Measurements from ENCODE around the gene EXT2.

The EXT2 gene

DNA sequence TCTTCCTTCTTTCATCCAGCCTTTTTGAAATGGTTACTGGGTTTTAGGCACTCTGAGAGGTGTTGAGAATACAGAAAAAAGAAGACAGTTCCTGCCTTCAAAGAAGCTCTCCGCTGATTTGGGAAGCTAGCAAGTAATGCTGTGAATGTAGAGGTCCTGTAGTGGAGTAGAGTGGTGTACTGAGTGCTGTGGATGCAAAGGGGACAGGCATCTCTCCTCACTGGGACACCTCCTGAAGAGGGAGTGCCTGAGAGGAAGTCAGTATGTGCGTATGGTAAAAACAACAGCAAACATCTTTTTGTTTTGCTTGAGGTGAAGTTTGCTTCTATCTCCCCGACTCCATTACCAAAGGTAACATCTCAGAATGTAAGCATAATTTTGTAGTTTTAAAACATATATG lies 77.5 kb downstream of the EXT2 start:
- no peak for DNase-seq

DNA sequence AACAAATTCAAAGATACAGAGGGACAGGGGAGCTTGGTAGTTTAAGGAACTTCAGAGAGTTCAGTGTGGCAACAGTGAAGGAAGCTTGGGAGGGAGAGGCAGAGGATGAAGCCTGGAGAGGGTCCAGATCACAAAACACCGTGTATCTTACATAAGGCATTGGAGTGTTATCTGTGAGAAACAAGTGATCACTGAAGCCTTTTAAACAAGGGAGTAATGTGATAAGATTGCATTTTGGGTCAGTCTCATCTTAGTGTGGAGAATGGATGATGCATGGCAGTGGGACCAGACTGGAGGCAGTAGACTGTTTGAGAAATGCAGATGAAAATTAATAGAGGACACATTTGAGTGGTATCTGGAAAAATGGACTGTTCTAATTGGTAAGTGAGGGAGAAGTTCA lies 79.4 kb downstream of the EXT2 start:
- DNase-seq, result no peak

DNA sequence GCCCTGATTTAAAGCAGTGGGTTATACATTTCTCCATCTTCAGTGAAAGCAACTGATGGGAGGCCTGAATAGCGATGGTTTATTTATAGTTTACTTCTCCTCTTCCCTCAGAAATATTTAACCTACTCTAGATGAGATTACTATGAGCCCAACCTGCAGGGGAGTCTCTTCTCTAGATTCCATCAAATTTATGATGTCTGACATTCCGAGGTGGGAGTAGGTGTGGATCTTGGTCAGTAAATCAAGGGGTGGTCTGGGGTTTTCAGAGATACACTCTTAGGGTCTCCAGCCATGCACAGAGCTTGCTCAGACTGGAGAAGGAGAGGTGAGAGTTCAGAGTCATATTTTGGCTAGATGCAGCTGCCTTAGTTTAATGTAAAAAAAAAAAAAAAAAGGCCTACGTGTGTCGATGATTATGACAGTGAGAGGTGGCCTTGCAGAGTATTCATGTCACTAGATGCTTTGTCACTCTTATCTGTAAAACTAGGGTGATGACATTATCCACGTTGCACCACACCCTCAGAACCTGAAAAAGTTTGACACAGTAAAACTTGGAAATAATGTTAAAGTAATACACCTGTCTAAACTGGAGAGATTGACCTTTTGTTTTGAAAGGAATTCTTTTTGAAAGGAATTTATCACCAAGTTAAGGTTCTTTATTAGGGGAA lies 81.2 kb downstream of the EXT2 start:
- no peak for DNase-seq

DNA sequence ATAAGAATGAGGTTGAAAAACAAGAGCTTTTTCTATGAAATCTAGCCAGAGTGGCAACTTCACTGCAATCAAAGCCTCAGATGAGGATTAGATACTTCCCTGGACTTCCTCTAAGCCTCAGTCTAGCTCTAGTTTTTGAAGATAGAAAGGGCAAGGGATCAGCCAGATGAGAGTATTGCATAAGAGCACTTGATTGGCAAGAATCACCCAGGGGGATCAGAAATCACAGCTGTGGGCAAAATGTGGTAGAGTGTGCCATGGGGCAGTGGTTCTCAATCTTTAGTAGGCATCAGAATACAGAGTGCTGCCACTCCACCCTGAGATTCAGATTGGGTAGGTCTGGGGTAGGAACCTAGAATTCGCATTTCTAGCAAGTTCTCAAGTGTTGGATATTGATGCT lies 82.4 kb downstream of the EXT2 start:
- DNase-seq, result no peak

DNA sequence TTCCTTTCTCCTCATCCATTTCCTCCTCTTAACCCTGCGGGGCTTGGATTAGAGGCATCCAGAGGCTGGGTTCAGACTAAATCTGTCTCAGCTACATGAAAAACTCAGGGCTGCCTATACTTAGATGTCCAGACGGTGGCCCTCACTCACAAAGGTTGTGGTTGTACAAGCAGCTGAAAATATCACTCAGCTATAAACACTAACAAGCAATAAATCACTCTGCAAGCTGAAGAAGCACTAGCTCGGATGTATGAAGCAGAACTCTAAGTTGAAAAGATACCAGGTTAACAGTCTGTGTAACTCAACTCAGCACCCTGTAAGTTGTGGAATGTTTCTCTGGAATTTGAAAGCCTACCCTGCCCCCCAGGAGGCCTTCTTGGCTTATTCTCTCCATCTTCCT lies 82.9 kb downstream of the EXT2 start:
- DNase-seq, result no peak

DNA sequence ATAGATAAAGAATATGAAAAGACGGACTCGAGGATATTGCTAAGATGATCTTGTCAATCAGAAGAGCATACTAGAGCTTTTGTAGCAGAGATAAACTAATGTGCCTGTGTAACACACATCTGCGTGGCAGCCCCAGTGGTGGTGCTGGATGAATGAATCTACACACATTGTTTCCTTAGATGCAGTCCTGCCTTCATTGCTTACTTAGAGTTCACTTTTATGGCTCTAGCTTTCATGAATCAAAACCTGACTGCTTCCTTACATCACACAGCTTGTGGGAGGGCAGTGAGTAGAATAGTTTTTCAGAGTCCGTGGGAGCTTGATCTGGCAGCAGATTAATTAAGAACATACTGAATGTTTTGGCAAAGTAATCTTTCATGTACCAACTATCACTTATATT lies 83.7 kb downstream of the EXT2 start:
- no peak for DNase-seq

DNA sequence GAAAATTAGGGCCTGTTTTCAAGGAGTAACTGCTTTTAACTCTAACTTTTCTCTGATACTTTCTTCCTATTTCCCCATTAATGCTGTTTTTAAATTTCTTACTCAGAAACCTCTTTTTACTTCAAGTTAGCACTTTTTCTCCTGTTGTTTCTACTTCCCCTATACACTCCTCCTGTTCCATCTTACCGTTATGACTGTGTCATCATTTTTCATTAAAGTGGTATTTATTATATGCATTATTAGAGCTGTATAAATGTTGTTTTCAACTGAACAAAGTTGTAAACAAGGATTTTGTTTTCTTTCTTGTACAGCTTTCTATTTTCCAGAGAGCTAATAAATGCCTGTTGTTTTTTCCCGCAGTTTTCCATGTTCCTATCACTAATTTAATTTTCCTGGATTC lies 84.6 kb downstream of the EXT2 start:
- DNase-seq, result no peak

DNA sequence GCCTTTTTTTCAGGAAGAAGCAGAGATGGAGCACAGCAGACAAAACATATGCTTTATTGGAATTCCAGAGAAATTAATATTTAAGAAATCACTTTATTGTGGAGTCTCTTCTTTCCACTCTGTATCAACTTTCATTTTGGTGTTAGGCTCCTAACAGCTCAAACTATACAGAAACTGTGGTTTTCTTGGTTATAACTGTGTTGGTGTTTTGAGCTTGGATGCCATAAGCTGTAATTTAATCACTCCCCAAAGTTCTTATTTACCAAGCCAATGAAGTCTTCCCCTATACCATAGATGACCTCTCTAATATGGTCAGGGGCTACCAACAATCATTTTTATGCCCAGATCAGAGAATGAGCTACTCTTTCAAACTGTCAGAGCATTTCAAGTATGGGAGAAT lies 90.0 kb downstream of the EXT2 start:
- no peak for DNase-seq

DNA sequence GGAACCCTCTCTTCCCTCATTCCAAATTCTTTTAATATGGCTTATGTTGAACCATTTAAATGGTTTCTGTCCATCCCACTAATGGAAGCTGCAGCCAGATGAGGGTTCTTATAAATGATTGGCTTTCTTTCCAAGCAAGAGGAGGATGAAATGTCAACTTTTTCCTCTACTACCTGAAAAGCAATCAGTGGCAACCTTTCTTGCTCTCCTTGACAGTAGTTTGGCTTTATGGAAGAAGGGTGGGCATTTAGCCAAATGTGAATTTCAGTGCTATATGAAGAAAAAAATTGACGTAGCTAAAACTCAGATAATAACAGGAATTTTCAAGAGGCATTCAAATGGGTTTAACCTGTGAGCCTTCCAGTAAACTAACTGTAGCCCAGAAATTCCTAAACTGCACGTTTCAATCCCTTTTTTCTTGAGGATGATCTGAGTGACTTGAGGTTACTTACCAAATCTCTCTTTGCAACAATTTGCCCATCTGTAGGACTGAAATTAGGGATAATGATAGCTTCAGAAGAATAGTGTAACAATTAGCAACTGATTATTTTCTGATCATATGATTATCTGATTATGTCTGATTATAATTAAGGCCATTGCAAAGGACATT lies 90.9 kb downstream of the EXT2 start:
- no peak for DNase-seq

DNA sequence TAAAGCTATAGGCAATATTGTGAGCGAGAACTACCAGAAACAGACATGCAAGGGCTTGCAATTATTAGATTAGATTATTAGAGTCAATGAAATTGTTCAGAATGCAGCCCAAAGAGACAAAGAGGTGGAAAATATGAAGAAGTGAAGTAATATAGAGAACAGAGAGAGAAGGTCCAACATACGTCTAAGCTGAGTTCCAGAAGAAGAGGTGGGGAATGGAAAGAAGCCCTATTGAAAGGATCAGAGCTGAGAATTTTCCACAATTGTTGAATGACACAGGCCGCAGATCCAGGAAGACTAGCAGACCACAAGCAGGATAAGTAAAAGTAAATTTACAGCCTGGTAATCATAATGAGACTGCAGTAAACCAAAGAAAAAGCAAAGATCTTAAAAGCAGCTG lies 93.2 kb downstream of the EXT2 start:
- no peak for DNase-seq

DNA sequence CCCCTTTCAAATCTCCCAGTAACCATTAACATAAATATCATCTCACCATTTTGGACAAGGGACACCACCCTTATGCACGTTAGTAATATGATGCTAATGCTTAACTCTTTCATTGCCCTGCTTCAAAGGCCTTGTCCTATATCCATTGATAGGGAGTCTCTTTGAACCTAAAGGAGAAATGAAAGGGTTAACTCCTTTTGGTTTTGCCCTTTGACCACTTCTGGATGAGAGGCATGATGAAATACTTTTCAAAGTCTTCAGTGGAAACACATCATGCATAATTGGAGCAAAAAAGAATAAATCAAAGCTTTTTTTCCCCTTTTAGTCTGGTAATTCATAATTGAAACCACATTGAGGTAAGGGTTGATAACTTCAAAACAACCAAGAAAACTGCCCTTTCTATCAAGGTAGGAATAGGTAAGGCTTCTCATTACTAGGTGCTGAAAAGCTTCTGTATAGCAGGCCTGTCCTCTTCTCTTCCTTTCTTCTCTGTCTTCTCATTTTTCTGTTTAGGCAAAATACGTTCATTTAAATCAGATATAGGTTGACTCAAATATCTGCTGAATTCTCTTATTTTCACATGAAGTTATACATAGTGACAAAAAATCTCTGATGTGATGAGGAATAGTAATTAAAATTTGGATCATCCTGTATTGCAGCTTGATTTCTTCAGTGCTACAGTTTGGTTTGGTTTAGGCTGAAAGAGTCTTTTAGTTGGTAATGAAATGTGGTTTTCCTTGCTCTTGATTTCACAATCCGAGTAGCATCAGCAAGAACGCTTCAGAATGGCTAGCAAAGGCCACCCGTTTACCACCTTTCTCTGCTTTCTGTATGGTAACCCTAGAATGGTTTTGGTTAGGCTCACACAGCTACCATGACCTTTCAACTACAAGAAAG lies 94.8 kb downstream of the EXT2 start:
- no peak for DNase-seq

DNA sequence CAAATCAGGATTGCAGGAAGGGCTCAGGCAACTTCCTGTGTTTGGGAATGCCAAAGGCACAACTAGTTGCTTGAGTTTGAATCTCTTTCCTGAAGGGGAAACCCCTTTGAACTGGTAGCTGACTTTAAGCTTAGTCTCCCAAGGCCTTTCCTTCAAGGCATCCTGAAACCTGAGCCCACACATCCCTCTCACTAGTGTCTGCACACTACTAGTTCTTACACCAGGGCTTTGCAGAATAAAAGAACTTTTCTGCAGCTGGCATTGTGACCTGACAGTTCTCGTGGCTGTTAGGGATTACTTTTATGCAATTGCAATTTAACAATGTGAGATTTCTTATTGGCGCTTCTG lies 95.4 kb downstream of the EXT2 start:
- no peak for DNase-seq

DNA sequence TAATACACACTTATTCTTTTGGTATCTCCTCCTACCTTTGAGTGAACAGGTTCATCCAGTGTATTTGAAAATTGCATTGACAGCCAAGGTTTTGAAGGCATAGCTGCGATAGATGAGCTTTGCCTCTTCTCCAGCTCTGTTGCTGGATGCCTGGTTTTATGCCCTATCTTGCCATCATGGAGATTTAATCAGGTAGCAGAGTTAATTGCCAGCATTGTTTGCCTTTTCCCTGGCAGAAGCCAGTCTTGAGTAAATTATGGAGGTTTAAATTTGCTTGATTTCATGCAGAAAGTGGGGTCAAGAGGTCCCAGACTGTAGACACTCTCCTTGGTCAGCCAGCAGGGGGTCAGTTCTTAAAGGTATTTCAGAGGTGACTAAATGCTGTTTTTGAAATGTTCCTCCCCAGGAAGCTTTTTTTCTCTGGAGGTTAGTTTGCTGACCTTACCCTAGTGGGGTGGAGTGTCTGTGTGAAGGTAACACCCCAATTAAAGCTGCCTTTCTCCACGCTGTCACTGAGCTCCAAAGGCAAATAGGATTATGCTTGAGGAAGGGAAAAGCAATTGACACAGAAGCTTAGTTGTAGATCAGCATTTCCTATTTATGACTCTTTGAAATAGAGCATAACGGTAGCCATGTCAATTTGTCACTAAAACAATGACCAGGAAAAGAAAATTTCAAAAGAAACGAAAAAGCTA lies 96.0 kb downstream of the EXT2 start:
- DNase-seq, result no peak

DNA sequence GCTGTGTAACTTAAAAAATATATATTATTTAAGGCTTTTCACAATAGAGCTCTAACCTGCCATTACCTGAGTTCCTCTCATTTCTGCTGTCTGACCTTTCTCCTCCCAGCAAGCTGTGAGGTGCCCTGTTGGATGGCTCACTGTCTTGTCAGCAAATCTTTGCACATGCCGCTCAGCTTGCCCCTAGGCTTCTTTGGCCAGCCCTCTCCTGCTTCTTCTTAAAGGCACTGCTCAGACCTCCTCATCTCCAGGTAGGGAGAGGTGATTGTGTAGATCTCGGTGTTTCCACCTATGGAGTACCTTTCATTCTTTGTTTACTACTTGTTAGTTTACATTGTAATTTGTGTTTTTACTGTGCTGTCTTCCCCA lies 96.5 kb downstream of the EXT2 start:
- DNase-seq, result no peak

DNA sequence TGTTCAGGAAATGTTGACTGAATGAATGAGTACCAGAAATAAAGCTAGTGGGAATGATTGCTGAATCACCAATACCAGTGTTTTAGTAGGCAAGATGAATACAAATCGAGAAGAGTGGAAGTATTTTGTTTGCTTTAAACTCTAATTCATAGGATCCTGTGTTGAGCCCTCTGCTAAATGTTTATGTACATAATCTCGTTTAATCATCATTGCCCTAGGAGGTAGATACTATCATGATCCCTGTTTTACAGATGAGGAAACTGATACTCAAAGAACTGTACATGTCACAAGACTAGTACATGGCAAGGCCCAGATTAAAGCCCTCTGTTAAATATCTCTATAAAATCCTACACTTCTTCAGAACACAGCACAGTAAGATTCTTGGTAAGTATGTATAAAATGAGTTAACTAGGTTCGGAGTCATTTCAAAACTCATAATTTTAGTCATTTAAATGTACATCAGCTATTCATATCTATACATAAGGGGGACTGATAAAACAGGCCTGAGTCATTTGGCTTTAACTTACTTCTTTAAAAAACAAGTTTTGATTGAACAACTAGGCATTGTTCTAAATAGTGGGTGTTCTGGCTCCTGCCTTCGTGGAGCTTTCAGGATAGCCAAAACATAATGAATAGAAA lies 97.1 kb downstream of the EXT2 start:
- DNase-seq, result no peak

DNA sequence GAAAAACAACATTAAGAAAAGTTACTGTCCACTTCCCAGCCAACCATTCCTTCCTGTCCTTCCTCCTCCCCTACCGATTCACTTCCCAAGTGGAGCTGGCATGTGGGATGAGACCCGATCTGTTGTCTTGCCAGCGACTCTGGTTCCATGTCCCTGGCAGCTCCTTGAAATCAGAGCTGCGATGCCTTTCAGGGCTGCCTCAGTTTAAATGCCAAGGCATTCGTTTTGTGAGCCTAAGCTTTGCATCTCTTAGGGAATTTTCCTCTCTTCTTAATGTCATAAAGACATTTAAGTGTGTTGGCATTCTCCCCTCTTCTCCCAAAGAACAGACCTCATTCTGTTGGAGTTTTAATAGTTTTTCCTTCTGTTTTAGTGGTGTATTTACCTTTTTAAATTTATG lies 98.4 kb downstream of the EXT2 start:
- no peak for DNase-seq

DNA sequence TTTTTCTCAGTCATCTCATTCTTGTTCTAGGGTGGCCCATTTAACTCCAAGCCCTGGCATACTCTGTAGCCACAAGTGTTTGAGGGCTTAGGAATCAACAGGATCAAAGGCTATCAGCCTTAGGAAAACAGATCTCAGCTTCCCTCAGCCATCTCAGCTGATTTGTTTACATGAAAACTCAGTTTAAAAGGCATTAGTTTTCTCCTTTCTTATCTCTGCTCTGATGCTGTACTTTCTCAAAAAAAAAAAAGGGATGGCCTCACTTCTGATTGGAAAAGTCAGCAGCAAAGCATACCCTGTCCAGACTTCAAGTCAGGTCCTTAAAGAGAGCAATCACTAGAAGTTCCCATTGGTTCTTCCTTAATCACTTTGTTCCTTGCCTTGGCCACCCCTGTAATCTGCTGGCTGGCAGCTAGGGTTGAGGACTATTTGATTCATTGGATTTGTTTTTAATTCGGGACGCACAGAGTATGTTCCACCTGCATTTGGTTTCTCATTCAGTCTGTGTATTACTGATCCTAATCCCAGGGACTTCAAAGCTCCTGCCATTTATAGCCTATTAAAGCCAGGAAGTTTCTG lies 102.8 kb downstream of the EXT2 start:
- DNase-seq, result no peak

DNA sequence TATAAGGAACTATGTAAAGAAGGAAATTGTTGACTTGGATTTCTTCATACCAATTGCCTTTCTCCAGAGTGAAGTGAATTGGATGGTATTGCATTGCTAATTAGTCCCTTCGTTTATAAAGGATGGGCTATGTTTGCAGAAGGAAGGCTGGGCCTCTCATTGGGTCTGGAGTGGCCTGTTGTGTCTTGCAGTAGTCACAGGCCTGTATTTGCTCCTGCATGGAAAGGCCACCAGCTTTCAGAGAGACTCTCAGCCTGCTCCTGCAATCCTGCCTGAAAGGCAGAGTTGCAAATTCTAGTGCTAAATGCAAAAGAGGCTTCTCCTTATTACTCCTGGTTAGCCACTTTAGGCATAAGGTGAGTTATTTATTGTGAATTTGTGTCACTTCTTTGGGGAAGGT lies 103.8 kb downstream of the EXT2 start:
- no peak for DNase-seq

DNA sequence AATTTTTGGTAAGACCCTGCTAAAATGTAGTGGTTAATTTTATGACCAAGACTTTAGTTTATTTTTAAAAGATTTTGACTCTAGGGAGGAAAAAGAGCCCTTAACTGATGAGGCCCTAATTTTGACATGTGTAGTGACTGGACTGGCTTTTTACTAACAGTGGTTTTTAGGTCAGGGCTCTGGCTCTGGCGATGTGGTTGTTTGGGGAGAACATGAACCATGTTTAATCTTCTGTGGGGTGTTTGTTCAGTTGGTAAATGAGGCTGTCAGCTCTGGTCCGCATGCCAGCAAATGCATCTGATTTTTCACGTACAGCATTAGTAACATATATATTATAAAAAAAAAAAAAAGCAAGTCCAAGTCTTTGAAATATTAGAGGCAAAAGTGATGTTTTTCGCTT lies 104.3 kb downstream of the EXT2 start:
- DNase-seq, result no peak

DNA sequence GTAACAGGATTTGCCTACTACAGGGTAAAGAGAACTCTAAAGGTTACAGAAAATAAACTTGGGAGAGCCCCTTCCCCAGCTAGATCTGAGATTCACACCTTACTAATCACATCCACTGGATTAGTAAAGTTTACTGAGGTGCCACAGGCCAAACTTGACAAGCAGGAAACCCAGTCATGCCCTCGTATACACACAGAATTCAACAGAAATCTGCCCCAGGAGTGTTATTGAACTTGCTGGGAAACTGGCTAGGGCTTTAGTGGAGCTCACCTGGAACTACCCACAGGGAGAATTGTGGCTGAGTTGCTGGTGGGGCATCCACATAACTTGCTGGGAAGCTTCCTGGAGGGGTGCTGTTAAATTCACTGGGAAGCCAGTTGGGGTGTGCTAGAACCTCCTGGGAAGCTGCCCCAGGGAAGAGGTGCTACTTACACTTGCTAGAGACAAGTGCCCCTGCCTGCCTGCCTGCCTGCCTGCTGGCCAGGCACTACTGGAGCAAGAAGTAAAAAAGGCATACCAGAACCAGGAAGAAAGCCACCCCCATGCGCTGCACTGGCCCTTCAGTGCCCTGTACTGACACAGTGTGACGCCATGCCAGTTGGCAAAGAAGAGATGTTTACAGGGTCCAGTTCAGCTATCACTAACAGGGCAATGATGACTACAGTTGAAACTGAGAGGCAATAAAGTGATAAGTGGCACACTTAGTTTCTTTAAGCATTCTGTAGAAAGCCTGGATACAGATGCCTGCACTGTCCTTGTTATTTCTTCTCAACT lies 108.0 kb downstream of the EXT2 start:
- no peak for DNase-seq

DNA sequence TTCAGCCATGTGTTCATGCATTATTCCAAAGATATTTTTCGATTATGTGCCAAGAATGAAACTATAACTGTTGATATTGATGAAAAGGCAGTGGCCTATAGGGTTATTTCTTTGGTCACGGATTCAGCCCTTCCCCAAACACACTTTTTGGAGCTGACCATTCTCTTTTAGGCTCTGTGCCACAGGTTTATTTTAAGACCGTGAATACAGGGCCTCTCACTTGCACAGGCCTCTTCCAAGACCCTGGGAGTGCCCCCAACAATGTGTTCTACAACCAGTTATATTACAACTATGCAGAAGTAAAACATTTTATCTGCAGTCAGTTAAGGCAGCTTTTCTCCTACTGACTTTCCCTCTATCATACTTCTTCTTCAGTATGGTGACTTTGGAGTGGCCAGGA lies 109.9 kb downstream of the EXT2 start:
- DNase-seq, result no peak

DNA sequence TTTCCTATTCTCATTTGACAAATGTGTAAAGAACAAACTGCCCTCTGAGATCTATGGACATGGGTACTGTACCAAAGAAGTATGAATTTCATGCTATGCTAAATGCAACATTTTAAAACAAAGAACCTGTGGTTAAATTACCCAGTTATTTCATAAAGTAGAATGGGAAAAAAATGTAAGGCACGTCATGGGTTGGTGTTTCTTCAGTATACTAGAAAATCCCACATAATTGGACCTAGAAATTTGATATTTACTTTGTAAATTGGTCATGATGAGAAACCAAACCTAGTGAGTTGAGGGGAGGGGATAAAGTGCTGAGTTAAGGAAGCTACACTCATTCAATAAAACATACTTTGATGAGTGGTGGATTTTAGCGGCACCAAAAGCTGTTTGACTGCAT lies 110.4 kb downstream of the EXT2 start:
- no peak for DNase-seq
